Upper lobe of left lung (tissue), 4 donors: ENCODE results near the gene PDE1C.

Experiments
- EP300 ChIP-seq, 4 donors: sonication (generic); formaldehyde crosslinking; IDR thresholded peaks; one replicate each; pipeline ENCODE4 v1.5.1; 2017; ENCODE audit warnings: antibody characterized with exemption in 4 of 4, control low read depth in 2 of 4
- POLR2A ChIP-seq, 4 donors: fragments of 450-650 bp; IDR thresholded peaks; one replicate each; pipeline ENCODE4 v1.5.1; 2016 to 2017; ENCODE audit warnings: antibody characterized with exemption in 4 of 4, mild to moderate bottlenecking in 2 of 4
- POLR2AphosphoS5 ChIP-seq, 2 donors: sonication (generic); formaldehyde crosslinking; IDR thresholded peaks; one replicate each; pipeline ENCODE4 v1.5.1; 2017; ENCODE audit warnings: antibody characterized with exemption in 2 of 2
- TF ChIP-seq, protein P1 (sequence below), 6 experiments: fragments of 450-650 bp in 4 of 6; fragments of 200-600 bp in 2 of 6; sonication (generic) in 2 of 6; IDR thresholded peaks; one replicate each; pipeline ENCODE4 v1.5.1; 2016 to 2019; ENCODE audit warnings: antibody characterized with exemption in 6 of 6

DNA sequence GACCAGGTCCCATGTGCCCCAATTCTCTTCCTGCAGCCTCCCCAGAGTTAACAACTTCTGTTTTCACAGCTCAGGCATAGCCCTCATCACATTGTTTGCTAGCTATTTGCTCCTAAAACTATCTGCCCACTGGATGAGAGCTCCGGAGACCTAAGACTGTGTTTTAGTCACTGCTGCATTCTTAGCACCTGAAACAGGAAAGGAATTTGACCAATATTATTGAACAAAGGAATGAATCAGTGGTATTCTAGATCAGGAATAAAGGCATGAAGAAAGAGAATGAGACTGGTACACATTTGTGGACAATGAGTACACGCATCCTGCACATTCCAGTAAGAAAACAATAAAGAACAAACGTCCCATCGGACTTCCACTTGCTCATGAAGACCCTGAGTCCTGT, 328.4 kb downstream of the PDE1C start:
- TF ChIP-seq, protein P1, sequence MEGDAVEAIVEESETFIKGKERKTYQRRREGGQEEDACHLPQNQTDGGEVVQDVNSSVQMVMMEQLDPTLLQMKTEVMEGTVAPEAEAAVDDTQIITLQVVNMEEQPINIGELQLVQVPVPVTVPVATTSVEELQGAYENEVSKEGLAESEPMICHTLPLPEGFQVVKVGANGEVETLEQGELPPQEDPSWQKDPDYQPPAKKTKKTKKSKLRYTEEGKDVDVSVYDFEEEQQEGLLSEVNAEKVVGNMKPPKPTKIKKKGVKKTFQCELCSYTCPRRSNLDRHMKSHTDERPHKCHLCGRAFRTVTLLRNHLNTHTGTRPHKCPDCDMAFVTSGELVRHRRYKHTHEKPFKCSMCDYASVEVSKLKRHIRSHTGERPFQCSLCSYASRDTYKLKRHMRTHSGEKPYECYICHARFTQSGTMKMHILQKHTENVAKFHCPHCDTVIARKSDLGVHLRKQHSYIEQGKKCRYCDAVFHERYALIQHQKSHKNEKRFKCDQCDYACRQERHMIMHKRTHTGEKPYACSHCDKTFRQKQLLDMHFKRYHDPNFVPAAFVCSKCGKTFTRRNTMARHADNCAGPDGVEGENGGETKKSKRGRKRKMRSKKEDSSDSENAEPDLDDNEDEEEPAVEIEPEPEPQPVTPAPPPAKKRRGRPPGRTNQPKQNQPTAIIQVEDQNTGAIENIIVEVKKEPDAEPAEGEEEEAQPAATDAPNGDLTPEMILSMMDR (IDR thresholded peaks at IDR 0.05) = no peak
- no peak for TF ChIP-seq POLR2A (IDR thresholded peaks at IDR 0.05)
- no peak for TF ChIP-seq EP300 (IDR thresholded peaks at IDR 0.05)
- TF ChIP-seq POLR2AphosphoS5 (IDR thresholded peaks at IDR 0.05) = no peak
